Vagina (tissue), 2 donors: ENCODE measurements around the gene KIF16B.

Source experiments
- POLR2A ChIP-seq, 2 donors: fragments of 450-650 bp; IDR thresholded peaks; one replicate each; pipeline ENCODE4 v1.6.1; 2017; ENCODE audit warnings: antibody characterized with exemption in 2 of 2, mild to moderate bottlenecking in 2 of 2, moderate library complexity in 2 of 2
- POLR2AphosphoS5 ChIP-seq, 2 donors: sonication (generic); formaldehyde crosslinking; IDR thresholded peaks; one replicate each; pipeline ENCODE4 v1.9.0; 2017; ENCODE audit warnings: antibody characterized with exemption in 2 of 2, mild to moderate bottlenecking in 2 of 2, low read depth in 1 of 2; ENCODE audit not compliant: insufficient read depth in 1 of 2
- TF ChIP-seq, protein P1 (sequence below), 3 experiments: fragments of 450-650 bp in 2 of 3; fragments of 200-600 bp in 1 of 3; sonication (generic) in 1 of 3; IDR thresholded peaks; one replicate each; pipeline ENCODE4 v1.5.1; 2017 to 2019; ENCODE audit warnings: antibody characterized with exemption in 3 of 3, mild to moderate bottlenecking in 2 of 3, moderate library complexity in 2 of 3

DNA sequence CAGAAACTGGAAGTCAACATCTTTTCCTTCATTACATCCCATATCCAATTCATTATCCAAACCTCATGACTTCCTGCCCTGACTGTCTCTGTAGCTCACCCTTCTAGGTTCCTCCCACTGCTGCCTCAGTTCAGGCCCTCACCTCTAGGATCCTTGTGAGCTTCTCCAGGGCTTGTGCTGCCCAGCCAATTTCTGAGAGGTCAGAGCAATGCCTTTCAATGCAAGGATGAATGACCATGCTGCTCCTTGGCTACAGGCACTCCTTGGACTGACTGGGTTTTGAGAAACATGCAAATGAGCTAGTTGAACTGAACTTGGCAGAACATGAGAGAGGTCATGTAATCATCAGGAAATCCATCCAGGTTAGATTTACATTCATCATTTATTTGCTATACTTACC, 173.4 kb downstream of the KIF16B start:
- TF ChIP-seq, protein P1, sequence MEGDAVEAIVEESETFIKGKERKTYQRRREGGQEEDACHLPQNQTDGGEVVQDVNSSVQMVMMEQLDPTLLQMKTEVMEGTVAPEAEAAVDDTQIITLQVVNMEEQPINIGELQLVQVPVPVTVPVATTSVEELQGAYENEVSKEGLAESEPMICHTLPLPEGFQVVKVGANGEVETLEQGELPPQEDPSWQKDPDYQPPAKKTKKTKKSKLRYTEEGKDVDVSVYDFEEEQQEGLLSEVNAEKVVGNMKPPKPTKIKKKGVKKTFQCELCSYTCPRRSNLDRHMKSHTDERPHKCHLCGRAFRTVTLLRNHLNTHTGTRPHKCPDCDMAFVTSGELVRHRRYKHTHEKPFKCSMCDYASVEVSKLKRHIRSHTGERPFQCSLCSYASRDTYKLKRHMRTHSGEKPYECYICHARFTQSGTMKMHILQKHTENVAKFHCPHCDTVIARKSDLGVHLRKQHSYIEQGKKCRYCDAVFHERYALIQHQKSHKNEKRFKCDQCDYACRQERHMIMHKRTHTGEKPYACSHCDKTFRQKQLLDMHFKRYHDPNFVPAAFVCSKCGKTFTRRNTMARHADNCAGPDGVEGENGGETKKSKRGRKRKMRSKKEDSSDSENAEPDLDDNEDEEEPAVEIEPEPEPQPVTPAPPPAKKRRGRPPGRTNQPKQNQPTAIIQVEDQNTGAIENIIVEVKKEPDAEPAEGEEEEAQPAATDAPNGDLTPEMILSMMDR (IDR thresholded peaks at IDR 0.05): no peak
- no peak for TF ChIP-seq POLR2A (IDR thresholded peaks at IDR 0.05)
- no peak for TF ChIP-seq POLR2AphosphoS5 (IDR thresholded peaks at IDR 0.05; ENCODE audit: insufficient read depth in 1 of 2, low read depth in 1 of 2)
